ENCODE measurements around the gene ZFR.

DNA sequence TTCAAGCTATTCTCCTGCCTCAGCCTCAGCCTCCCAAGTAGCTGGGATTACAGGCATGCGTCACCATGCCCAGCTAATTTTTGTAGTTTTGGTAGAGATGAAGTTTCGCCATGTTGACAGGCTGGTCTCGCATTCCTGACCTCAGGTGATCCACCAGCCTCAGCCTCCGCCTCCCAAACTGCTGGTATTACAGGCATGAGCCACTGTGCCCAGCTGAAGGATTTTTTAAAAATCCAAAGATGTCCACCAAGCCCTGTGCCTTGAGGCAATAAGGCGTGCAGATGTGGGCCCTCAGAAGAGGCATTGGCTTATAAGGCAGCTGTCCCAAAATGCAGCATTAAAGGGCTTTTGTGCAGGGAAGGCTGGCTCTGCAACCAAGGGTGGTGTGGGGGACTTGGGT lies 10.3 kb upstream of the ZFR start:
- TF ChIP-seq, protein P1, sequence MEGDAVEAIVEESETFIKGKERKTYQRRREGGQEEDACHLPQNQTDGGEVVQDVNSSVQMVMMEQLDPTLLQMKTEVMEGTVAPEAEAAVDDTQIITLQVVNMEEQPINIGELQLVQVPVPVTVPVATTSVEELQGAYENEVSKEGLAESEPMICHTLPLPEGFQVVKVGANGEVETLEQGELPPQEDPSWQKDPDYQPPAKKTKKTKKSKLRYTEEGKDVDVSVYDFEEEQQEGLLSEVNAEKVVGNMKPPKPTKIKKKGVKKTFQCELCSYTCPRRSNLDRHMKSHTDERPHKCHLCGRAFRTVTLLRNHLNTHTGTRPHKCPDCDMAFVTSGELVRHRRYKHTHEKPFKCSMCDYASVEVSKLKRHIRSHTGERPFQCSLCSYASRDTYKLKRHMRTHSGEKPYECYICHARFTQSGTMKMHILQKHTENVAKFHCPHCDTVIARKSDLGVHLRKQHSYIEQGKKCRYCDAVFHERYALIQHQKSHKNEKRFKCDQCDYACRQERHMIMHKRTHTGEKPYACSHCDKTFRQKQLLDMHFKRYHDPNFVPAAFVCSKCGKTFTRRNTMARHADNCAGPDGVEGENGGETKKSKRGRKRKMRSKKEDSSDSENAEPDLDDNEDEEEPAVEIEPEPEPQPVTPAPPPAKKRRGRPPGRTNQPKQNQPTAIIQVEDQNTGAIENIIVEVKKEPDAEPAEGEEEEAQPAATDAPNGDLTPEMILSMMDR (IDR thresholded peaks at IDR 0.05), result no peak
- no peak for TF ChIP-seq POLR2A (IDR thresholded peaks at IDR 0.05)
- TF ChIP-seq POLR2AphosphoS5 (IDR thresholded peaks at IDR 0.05), result no peak

Measured in stomach (tissue), 4 donors.